IPS-NIHi11 (cell line): ENCODE data around the gene SH3RF3.

Source experiments
- DNase-seq: peaks from one replicate; pipeline ENCODE4 v3.0.0; 2012; ENCODE audit warnings: mixed read lengths, low spot score

The SH3RF3 gene

GRCh38 chr2:109503191-109503590 lies 374.2 kb downstream of the SH3RF3 start:
- no peak for DNase-seq

GRCh38 chr2:109507217-109507616 lies 378.2 kb downstream of the SH3RF3 start:
- DNase-seq = no peak

GRCh38 chr2:109507828-109508227 lies 378.8 kb downstream of the SH3RF3 start:
- no peak for DNase-seq

DNA sequence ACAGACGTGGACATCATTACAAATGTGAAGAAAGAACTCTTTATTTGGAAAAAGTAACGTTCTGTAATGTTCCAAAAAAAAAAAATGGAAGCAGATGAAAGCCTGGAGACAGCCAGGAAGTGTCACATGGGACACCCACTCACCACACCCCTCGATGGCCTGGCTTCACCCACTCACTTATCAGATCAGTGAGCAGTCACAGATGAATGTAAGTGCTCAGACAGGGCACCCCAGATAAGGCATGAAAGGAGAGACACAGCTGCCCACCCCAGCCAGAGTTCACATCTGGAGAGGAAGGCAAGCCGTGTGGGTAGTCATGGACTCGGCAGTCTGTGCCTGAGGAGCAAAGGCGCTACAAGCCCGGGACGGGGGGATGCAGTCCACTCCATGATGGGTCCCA lies 379.6 kb downstream of the SH3RF3 start:
- DNase-seq = no peak

DNA sequence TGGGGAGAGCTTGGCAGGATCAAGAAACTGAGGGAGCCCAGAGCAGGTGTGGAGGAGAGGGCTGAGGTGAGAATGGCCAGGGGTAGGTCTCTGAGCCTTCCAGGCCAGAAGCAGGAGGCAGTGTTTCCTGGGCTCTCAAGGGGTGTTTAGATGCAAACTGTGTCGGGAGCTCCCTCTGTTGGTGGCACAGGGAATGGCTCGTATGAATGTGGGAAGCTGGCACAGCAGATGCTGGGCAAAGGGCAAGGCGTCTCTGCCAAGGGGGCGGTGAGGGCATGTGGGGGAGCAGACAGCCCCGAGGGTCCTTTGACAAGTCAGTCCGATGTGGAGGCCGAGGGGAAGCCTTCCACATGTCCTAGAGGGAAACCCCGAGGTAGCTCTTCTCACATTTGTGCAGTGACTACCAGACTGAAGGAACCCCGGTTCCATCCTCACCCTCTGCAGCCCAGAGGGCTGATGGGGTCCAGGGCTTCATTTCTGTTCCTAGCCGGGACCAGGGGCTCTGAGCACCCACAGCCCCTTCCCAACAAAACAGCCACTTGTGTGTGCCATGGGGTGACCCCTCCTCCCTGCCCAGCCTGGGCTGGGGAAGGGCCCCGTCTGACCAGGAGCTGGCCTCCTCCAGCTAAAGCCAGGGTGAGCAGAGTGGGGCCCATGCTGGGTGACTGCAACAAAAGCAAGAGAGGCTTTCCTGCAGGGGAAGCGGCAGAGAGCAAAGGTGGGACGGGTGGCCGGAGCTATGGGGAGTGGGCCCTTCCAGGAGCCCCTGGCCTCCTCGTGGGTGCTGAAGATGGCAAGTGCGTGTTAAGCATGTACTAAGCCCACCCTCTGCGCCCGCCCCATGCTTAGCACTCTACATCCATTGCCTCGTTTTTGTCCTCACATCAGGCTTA lies 381.4 kb downstream of the SH3RF3 start:
- peak; percentile 87 for DNase-seq

DNA sequence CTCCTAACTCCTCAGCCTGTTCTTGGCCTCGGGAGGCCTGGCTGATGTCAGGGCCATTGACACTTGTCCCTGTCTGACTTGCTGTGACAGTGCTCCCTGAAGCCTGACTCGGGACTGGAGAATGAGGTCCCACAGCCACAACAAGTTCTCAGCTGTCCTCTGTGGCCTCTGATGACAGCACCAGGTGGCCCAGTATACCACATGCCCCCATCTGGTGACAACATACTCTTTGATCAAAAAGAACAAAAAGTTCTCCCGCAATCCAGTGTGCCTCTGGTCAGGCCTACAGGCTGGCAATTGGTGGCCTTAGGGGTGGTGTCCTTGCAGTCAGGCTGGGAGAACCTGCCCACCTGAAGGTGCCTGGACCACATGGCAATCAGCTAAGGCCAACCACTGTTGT lies 382.2 kb downstream of the SH3RF3 start:
- DNase-seq = no peak

DNA sequence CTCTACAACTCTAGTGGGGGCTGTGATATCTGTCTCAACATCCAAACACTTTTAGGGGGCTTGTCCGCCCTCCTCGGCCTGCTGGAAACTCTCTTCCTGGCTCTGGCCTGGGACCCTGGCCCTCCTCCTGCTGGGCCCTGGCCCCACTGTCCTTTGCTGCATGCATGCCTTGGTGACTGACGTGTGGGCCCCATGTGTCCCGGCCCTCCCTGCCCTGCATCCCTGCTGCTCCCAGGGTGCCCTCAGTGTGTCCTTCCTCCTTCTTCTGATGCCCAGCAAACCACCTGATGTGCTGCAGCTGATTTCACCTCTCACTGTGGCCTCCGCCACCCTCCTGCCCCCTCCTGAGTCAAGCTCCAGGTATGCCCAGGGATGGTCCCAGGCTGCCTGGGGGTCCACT lies 383.1 kb downstream of the SH3RF3 start:
- no peak for DNase-seq

DNA sequence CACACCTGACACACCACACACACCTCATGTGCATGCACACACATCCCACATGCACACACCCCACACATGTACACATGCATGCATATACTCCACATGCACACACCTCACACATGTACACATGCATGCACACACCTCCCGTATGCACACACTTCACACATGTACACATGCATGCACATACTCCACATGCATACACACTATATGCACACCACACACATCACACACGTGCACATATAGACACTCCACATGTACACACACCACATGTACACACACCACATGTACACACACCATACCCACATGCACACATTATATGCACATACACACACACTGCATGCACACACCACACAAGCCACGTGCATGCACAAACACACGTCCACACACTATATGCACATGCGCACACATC lies 384.2 kb downstream of the SH3RF3 start:
- no peak for DNase-seq

DNA sequence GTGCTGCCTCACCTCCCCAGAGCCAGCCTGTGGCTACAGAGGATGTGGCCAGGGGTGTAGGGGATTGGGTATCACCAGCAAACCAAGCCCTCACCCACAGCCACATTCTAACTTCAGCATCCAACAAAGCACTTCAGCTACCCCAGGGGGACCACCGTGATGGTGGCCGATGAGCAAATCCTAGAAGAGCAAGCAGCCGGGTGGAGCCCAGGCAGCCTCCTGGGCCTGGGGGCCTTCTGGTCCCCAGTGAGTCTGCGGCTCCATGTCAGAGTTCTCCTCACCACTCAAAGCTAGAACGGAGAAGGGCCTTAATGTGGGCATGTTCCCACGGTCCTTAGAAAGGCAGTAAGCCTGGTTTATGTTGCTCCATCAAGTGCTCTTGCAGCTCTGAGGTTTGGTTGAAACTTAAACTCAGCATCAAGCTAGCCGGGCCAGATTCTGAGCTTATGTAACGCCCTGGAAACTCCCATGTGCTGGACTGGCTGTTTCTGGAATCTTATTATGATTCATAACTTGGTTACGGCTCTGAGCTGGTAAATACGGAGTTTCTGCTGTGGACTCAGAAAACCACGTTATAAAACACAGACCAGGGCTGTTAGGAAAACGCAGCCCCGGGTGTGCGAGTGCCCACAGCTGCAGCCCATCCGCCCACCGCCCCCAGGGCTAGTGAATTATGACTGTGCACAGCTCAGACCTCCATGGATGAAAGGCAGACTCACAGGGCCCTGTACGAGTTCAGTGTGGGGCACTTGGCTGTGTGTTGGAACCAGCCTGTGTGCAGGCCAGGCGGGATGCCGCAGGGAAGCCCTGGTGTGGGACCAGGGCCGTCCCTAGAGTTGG lies 385.0 kb downstream of the SH3RF3 start:
- no peak for DNase-seq

- DNase-seq = no peak
Measured at GRCh38 chr2:109514857-109515256, 385.9 kb downstream of the SH3RF3 start.

DNA sequence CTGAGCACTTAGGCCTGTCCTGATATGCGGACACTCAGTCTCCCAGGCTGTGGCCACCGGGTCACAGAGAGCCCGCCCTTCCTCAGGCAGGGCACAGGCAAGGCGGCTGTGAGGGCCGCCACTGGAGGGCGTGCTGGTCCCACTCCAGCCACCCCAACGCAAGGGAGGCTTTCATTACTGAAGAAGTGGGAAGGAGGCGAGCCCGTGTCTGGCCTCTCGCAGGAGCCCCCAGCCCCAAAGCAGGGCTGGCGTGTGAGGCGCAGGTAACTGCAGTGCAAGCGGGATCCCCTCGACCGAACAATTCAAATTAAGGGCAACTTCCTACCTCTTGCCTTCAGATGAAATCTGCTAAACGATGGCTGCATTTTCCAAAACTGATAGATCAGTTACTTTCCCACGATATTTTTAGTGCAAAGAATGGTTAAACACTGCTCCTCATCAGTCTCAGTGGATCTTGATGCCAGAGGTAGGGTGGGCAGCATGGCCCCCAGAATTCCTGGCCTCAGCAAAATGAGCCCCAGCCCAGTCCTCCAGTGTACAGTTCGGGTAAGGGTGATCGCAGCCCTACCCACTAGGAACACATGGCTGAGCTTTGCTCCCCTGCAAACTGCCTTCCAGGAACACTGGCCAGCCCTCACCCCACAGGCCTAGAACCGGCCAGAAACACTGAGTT lies 387.6 kb downstream of the SH3RF3 start:
- DNase-seq = peak; percentile 95

GRCh38 chr2:109517118-109517889 lies 388.3 kb downstream of the SH3RF3 start:
- no peak for DNase-seq

DNA sequence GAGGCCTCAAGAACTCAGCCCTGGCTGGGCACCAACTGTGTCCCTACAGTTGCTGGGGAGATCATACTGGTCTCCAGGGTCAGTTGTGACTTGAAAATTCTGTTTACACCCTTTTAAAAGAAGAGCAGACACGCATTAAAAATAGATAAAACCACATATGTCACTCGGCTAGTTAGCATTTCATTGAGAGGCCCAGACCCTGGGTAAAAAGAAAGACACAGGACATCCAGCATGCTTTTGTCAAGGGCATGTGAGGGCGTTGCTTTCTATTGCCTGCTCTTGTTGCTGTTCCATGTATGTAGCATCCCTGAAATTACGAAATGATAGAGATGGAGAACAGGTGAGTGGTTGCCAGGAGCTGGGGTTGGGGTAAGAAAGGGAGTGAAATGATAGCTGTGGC lies 390.5 kb downstream of the SH3RF3 start:
- DNase-seq = no peak

GRCh38 chr2:109521233-109522062 lies 392.4 kb downstream of the SH3RF3 start:
- DNase-seq = no peak

- DNase-seq = no peak
Measured at GRCh38 chr2:109522063-109522374, 393.0 kb downstream of the SH3RF3 start.

GRCh38 chr2:109523121-109523520 lies 394.1 kb downstream of the SH3RF3 start:
- DNase-seq = no peak

DNA sequence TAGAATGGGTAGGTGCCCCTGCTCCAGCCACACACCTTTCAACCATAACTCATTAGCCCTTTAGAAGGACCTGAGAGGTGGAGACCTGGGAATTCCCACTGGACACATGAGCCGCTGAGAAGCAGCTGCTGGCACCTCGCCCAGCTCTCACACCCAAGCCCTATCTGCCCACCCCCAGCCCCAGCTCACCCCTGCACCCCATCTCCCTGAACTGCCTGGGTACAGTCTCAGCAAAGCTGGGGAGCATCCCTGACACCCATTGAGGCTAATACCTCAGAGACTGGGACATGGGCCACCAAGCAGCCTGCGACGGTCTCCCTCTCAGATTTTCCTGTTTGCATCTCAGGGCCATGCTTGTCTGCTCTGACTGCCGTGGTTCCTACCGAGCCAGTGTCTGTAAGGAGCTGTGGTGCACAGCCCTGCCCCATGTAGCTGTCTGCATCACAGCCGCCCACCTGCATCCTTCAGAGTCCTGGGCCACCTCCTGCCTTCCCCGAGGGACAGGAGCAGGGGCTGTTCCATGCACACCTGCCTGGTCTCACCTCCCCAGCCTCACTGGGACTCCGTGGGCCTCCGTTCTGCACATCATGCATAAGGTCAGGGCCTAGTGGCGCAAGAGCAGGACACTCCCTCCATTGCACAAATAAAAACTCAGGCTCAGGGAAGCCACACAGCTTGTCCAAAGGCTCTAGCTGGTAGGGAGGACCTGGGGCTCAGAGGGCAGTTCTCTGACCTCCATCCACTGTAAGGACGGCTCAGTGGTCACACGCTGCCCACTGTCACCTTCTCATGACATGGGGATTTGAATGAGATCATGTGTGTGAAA lies 394.7 kb downstream of the SH3RF3 start:
- no peak for DNase-seq

- no peak for DNase-seq
Measured at GRCh38 chr2:109525836-109526235, 396.8 kb downstream of the SH3RF3 start.

DNA sequence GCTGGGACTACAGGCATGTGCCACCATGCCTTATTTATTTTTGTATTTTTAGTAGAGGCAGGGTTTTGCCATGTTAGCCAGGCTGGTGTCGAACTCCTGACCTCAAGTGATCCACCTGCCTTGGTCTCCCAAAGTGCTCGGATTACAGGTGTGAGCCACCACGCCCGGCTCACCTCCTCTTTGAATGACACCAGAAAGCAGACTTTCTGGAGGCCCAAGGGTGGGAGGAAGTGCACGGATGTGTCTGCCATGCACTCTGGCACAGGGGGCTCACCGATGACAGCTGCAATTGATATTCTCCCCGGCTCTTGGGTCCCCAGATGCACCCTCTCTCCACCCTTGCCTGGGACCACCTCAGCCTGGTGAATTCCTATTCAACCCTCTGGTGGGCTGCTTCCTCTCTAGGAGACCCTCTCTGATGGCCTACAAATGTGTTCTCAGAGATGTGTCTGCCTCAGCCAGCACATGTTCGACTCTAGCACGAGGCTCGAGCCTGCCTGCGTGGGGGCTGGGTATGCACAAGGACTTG lies 397.5 kb downstream of the SH3RF3 start:
- DNase-seq = no peak

- DNase-seq = no peak
Measured at GRCh38 chr2:109527079-109527478, 398.1 kb downstream of the SH3RF3 start.
